BE2C (cell line): ENCODE measurements around the gene EFCAB11.

ENCODE experiments used
- DNase-seq: peaks from one replicate; pipeline ENCODE4 v3.0.0-alpha.2; 2020
- H3K27me3 ChIP-seq: fragments of 250-450 bp; sonication (Bioruptor Pico); 2 replicates; pipeline ENCODE4 v1.5.1; 2020; ENCODE audit warnings: mild to moderate bottlenecking
- H3K36me3 ChIP-seq: fragments of 250-450 bp; sonication (Bioruptor Pico); 2 replicates; pipeline ENCODE4 v1.5.1; 2020; ENCODE audit warnings: mild to moderate bottlenecking
- H3K4me1 ChIP-seq: fragments of 250-450 bp; sonication (Bioruptor Pico); 2 replicates; pipeline ENCODE4 v1.5.1; 2020
- H3K4me3 ChIP-seq: 2 replicates; pipeline ENCODE4 v1.5.1; 2011; ENCODE audit warnings: low read depth, low read length
- H3K9me3 ChIP-seq: fragments of 250-450 bp; sonication (Bioruptor Pico); 2 replicates; pipeline ENCODE4 v1.5.1; 2020
- CTCF ChIP-seq: IDR thresholded peaks from 2 replicates; pipeline ENCODE4 v1.5.1; 2012; ENCODE audit warnings: mild to moderate bottlenecking, low read depth, low read length

The EFCAB11 gene

DNA sequence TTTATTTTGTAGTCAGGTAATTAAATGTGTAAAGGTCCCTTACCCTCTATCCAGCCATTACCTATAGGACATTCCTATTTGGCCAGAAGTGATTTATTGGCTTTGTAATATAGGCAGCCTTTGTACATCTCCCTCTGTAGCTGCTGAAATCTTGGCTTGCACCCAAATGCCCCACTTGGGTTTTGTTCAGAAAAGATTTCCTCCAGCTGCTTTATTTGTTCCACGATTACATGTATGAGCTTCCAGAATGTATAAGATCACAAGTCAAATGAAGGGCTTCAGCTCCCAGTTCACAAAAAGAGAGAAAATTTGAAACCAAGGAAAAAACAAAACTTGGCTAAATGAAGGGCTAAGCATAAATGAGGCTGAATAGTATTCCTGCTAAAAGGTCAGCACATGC is 103.4 kb downstream of the EFCAB11 start:
- no peaks in the 10 kb centered on the region for H3K36me3 ChIP-seq
- no peaks in the 10 kb centered on the region for H3K4me1 ChIP-seq
- no peak overlapping the region for H3K4me3 ChIP-seq
- H3K9me3 ChIP-seq = no peaks in the 10 kb centered on the region
- no peak for TF ChIP-seq CTCF
- H3K27me3 ChIP-seq = no peaks in the 10 kb centered on the region
- DNase-seq = no peak

- Histone ChIP-seq H3K27me3 (no peaks in the 10 kb centered on the region), H3K4me3 (no peak overlapping the region), H3K36me3 (no peaks in the 10 kb centered on the region), H3K9me3 (no peaks in the 10 kb centered on the region), H3K4me1 (no peaks in the 10 kb centered on the region)
- no peak for DNase-seq
- TF ChIP-seq CTCF = no peak
Observed at GRCh38 chr14:89849931-89850330, 104.6 kb downstream of the EFCAB11 start.

DNA sequence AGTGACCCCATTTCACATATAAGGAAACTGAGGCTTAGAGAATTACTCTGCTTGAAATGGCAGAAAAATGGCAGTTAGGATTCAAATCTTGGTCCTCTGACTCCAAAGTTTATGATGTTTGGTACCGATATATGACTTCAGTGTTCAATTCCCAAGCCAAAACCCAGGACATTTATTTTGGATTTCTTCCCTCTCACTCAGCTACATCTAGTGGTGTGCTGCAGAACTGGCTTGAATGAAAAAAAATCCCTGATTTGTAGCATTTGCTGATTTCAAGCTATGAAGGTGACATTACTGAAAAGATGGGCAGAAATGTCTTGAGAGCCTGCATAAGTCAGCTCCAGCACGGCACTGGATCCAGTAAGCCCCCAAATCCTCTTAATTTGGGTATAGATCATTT is 106.4 kb downstream of the EFCAB11 start:
- H3K36me3 ChIP-seq = no peaks in the 10 kb centered on the region
- DNase-seq = no peak
- no peak overlapping the region for H3K4me3 ChIP-seq

DNA sequence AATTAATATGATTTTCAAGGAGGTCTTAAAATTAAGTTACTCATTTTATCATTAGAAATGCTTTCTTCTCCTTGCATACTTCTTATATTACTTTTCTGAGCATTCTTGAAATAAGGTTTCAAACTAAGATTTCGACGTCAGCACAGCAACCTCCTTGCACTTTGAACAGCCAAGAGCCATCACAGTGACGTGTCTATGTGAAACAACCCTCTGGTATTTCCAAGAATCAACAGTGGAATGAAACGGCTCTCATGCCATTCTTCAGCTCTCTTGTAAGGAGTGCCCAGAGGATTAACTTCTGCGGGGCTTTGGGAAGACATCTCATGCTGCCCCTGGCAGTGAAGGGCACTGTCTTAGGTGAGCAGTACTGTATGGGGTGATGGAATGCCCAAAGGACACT is 109.2 kb downstream of the EFCAB11 start:
- H3K4me3 ChIP-seq = no peak overlapping the region
- H3K27me3 ChIP-seq = no peaks in the 10 kb centered on the region
- TF ChIP-seq CTCF = no peak
- no peaks in the 10 kb centered on the region for H3K36me3 ChIP-seq
- H3K9me3 ChIP-seq = no peaks in the 10 kb centered on the region
- no peaks in the 10 kb centered on the region for H3K4me1 ChIP-seq
- no peak for DNase-seq

More for the DNA sequence above, 106.4 kb downstream of the EFCAB11 start:
- no peaks in the 10 kb centered on the region for H3K4me1 ChIP-seq
- no peaks in the 10 kb centered on the region for H3K27me3 ChIP-seq
- peak; percentile 51 for TF ChIP-seq CTCF
- no peaks in the 10 kb centered on the region for H3K9me3 ChIP-seq

GRCh38 chr14:89844508-89844907 is 110.0 kb downstream of the EFCAB11 start:
- Histone ChIP-seq H3K36me3 (no peaks in the 10 kb centered on the region), H3K9me3 (no peaks in the 10 kb centered on the region), H3K4me1 (no peaks in the 10 kb centered on the region), H3K4me3 (no peak overlapping the region), H3K27me3 (no peaks in the 10 kb centered on the region)
- no peak for TF ChIP-seq CTCF
- DNase-seq = no peak

DNA sequence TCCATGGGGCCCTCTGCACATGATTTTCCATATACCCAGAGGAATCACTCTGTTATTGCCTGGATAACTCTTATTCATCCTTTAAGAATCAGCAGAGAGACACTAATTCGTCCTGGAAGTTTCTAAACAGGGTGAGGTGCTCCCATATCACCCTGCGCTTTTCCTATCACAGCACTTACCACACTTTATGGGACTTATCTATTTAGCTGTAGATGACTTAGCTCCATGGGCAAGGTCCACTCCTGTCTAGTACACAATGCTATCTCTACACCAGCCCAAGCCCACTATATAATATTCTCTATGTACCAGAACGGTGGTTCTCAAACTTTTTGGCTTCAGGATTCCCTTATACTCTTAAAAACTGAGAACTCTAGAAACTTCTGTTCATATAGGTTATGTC is 111.7 kb downstream of the EFCAB11 start:
- TF ChIP-seq CTCF = no peak
- no peaks in the 10 kb centered on the region for H3K27me3 ChIP-seq
- no peaks in the 10 kb centered on the region for H3K36me3 ChIP-seq
- H3K4me1 ChIP-seq = no peaks in the 10 kb centered on the region
- H3K4me3 ChIP-seq = no peak overlapping the region
- no peaks in the 10 kb centered on the region for H3K9me3 ChIP-seq
- DNase-seq = no peak
